ENCODE results near the gene TAOK3.

- TF ChIP-seq CTCF (IDR thresholded peaks at IDR 0.05), result no peak
- TF ChIP-seq EZH2 (IDR thresholded peaks at IDR 0.05; ENCODE audit: borderline replicate concordance, insufficient read depth, low read depth, low read length, poor library complexity, severe bottlenecking), result no peak
These were observed 236.7 kb downstream of the TAOK3 start, which contains the start of gene PEBP1 for GRCh38 chr12:118135788-118136558.

All from B cell (primary cell).